ENCODE results near the gene CASP3.

Gene CASP3

GRCh38 chr4:184689681-184690080 is 40.4 kb upstream of the CASP3 start:
- intact Hi-C loops (cut with DNase I; ENCODE audit: low total_unique reads) = no loop called here
- no peak overlapping the region for H3K27ac ChIP-seq
- no peaks in the 10 kb centered on the region for H3K4me1 ChIP-seq
- peaks cover 4 to 37% (median 17%) of the 10 kb centered on the region in 3 donors for H3K36me3 ChIP-seq
- TF ChIP-seq CTCF (IDR thresholded peaks at IDR 0.05) = no peak
- H3K4me3 ChIP-seq = no peak overlapping the region
- no peak for DNase-seq
- no peaks in the 10 kb centered on the region for H3K9me3 ChIP-seq
- H3K27me3 ChIP-seq = no peaks in the 10 kb centered on the region

- DNase-seq = no peak
- Histone ChIP-seq H3K4me3 (no peak overlapping the region), H3K36me3 (peaks cover 0 to 28% (median 10%) of the 10 kb centered on the region in 3 donors), H3K4me1 (no peaks in the 10 kb centered on the region), H3K27ac (no peak overlapping the region), H3K27me3 (no peaks in the 10 kb centered on the region), H3K9me3 (no peaks in the 10 kb centered on the region)
- intact Hi-C loops (cut with DNase I; ENCODE audit: low total_unique reads) = no loop called here
- TF ChIP-seq CTCF (IDR thresholded peaks at IDR 0.05) = no peak
Observed at GRCh38 chr4:184688447-184688846, 39.2 kb upstream of the CASP3 start.

- Histone ChIP-seq H3K4me1 (no peaks in the 10 kb centered on the region), H3K36me3 (peaks cover 0 to 28% (median 5%) of the 10 kb centered on the region in 3 donors), H3K4me3 (no peak overlapping the region), H3K9me3 (no peaks in the 10 kb centered on the region), H3K27me3 (no peaks in the 10 kb centered on the region), H3K27ac (no peak overlapping the region)
- intact Hi-C loops (cut with DNase I; ENCODE audit: low total_unique reads) = no loop called here
- no peak for DNase-seq
- no peak for TF ChIP-seq CTCF (IDR thresholded peaks at IDR 0.05)
Observed at GRCh38 chr4:184688005-184688404, 38.8 kb upstream of the CASP3 start.

- DNase-seq = no peak
- Histone ChIP-seq H3K27ac (no peak overlapping the region), H3K4me3 (no peak overlapping the region), H3K27me3 (no peaks in the 10 kb centered on the region), H3K9me3 (no peaks in the 10 kb centered on the region), H3K4me1 (no peaks in the 10 kb centered on the region), H3K36me3 (peaks cover 0 to 35% (median 5%) of the 10 kb centered on the region in 3 donors)
- intact Hi-C loops (cut with DNase I; ENCODE audit: low total_unique reads) = no loop called here
- no peak for TF ChIP-seq CTCF (IDR thresholded peaks at IDR 0.05)
Observed at GRCh38 chr4:184684491-184685189, 35.4 kb upstream of the CASP3 start.

GRCh38 chr4:184681916-184682315 is 32.7 kb upstream of the CASP3 start:
- peaks cover 0 to 25% (median 5%) of the 10 kb centered on the region in 3 donors for H3K36me3 ChIP-seq
- no peaks in the 10 kb centered on the region for H3K4me1 ChIP-seq
- DNase-seq = no peak
- TF ChIP-seq CTCF (IDR thresholded peaks at IDR 0.05) = no peak
- no peak overlapping the region for H3K27ac ChIP-seq
- intact Hi-C loops (cut with DNase I; ENCODE audit: low total_unique reads) = no loop called here
- H3K27me3 ChIP-seq = no peaks in the 10 kb centered on the region
- no peaks in the 10 kb centered on the region for H3K9me3 ChIP-seq
- no peak overlapping the region for H3K4me3 ChIP-seq

Data from tibial artery (tissue), 4 donors.